Choroid plexus epithelial cell (primary cell): ENCODE data around the gene THOP1.

Source experiments
- DNase-seq: peaks from one replicate; pipeline ENCODE4 v3.0.0-alpha.2; 2010; ENCODE audit warnings: low read depth
- H3K4me3 ChIP-seq: 2 replicates; pipeline ENCODE4 v1.5.1; 2011; ENCODE audit warnings: low read depth, mild to moderate bottlenecking, control low read depth, low read length, moderate library complexity
- TF ChIP-seq, protein P1 (sequence below): conservative IDR thresholded peaks from 2 replicates; pipeline ENCODE4 v1.5.1; 2011; ENCODE audit warnings: low read depth, mild to moderate bottlenecking, control low read depth, inconsistent platforms, low read length, moderate library complexity

The THOP1 gene

DNA sequence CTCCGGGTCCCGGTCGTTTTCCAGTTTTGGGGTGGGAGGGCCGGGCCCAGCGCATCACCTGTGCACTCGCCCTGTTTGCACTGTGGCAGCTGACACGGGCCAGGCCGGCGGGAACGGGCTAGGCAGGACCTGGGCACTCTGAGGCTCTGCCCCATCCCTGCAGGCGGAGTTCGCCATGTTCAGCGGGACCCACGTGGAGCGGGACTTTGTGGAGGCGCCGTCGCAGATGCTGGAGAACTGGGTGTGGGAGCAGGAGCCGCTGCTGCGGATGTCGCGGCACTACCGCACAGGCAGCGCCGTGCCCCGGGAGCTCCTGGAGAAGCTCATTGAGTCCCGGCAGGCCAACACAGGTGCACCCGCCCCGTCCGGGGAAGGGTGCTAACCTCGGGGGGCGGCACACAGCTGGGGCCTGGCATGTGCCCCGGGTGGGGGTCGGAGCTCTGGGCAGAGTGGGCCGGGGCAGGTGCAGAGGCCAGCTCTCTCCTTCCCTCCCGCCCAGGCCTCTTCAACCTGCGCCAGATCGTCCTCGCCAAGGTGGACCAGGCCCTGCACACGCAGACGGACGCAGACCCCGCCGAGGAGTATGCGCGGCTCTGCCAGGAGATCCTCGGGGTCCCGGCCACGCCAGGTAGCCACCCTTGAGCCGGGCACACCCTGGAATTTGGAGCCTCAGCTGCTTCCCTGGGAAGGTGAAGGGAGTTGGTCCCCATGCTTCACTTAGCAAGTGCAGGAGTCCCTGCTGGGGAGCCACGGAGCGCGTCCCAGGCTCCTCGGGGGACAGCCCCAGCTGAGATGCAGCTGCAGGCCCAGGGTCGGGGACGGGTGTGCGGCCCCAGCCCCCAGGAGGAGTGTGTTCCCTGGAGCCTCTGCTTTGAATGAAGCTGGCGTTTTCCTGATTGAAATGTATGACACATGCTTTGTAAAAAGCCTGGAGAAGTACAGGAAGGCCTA, 25.1 kb downstream of the THOP1 start:
- TF ChIP-seq, protein P1, sequence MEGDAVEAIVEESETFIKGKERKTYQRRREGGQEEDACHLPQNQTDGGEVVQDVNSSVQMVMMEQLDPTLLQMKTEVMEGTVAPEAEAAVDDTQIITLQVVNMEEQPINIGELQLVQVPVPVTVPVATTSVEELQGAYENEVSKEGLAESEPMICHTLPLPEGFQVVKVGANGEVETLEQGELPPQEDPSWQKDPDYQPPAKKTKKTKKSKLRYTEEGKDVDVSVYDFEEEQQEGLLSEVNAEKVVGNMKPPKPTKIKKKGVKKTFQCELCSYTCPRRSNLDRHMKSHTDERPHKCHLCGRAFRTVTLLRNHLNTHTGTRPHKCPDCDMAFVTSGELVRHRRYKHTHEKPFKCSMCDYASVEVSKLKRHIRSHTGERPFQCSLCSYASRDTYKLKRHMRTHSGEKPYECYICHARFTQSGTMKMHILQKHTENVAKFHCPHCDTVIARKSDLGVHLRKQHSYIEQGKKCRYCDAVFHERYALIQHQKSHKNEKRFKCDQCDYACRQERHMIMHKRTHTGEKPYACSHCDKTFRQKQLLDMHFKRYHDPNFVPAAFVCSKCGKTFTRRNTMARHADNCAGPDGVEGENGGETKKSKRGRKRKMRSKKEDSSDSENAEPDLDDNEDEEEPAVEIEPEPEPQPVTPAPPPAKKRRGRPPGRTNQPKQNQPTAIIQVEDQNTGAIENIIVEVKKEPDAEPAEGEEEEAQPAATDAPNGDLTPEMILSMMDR, result no peak
- no peak for DNase-seq
- no peak overlapping the region for H3K4me3 ChIP-seq

DNA sequence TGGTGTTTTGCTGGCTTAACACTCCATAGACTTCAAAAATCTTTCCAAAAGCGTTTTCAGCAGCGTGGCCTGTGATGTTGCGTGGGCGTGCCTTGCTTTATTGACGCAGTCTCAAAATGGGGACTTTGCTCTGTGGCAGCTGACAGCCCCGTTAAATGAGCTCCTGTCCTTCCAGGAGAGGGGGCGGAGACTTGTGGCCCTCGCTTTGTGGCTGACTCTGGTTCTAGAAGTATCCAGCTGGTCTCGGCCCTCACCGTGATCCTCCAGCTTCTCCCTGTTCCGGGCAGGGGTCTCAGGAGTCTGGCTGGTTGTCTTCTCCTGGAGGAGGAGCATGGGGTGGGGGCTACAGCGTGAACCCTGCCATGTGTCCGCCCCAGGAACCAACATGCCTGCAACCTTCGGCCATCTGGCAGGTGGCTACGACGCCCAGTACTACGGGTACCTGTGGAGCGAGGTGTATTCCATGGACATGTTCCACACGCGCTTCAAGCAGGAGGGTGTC, 26.0 kb downstream of the THOP1 start:
- TF ChIP-seq, protein P1, result no peak
- no peak overlapping the region for H3K4me3 ChIP-seq
- DNase-seq, result no peak

DNA sequence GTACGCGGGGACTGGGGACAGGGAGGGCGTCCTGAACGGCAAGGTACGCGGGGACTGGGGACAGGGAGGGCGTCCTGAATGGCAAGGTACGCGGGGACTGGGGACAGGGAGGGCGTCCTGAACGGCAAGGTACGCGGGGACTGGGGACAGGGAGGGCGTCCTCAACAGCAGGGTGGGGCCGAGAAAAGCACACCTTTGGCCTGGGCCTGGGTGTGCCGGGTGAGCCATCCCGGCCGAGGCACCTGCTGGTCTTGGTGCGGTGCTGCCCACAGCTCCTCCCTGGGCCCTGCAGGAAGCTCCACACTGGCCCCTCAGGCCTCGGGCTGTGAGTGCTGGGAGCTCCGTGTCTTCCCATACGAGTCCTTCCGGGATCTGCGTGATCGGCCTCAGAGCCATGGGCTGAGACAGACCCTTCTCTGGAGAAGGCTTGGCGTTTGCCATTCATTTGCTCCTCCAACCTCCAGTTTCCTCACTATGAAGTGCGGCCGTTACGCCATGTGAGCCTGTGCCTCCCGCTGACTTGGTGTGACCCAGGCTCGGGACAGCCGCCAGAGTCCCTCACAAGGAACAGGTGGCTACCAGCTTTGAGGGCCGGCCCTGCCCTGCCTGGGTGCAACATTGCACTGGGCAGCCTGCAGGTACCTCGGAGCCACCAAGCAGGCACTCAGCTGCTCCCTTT, 26.6 kb downstream of the THOP1 start:
- TF ChIP-seq, protein P1, result no peak

DNA sequence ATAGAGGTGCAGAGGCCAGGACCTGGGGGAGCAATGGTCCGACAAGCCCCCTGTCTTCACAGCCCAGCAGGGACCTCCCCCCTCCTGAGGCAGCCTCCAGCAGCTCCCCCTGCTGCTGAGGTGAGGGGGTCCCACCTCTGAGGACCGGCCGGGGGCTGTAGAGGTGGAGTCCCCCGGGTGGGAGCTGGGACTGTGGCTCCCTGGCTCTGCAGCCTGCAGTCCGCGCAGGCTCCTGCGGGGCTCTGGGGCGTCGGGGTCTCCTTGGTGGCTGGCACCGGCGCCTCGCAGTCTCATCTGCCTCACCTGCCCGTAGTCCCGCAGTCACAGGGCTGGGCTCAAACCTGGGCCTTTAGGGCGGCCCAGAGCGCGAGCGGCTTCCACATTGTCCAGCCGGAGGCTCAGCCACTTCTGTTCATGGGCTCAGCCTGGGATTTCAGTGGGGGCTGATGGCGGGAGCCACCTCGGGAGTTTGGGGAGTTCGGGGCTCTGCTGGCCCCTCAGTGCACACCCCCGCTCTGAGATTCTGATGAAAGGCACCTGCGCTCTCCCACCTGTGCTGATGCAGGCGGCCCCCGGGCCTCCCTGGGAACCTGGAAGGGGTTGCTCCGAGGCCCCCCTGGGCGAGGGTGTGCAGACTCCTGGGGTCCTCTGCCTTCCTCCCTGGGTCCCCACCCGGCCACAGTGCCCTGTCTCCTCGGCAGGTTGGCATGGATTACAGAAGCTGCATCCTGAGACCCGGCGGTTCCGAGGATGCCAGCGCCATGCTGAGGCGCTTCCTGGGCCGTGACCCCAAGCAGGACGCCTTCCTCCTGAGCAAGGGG, 27.3 kb downstream of the THOP1 start:
- TF ChIP-seq, protein P1, result no peak
- no peak overlapping the region for H3K4me3 ChIP-seq
- DNase-seq, result no peak

More for the DNA sequence above, 26.6 kb downstream of the THOP1 start:
- no peak for DNase-seq
- no peak overlapping the region for H3K4me3 ChIP-seq

DNA sequence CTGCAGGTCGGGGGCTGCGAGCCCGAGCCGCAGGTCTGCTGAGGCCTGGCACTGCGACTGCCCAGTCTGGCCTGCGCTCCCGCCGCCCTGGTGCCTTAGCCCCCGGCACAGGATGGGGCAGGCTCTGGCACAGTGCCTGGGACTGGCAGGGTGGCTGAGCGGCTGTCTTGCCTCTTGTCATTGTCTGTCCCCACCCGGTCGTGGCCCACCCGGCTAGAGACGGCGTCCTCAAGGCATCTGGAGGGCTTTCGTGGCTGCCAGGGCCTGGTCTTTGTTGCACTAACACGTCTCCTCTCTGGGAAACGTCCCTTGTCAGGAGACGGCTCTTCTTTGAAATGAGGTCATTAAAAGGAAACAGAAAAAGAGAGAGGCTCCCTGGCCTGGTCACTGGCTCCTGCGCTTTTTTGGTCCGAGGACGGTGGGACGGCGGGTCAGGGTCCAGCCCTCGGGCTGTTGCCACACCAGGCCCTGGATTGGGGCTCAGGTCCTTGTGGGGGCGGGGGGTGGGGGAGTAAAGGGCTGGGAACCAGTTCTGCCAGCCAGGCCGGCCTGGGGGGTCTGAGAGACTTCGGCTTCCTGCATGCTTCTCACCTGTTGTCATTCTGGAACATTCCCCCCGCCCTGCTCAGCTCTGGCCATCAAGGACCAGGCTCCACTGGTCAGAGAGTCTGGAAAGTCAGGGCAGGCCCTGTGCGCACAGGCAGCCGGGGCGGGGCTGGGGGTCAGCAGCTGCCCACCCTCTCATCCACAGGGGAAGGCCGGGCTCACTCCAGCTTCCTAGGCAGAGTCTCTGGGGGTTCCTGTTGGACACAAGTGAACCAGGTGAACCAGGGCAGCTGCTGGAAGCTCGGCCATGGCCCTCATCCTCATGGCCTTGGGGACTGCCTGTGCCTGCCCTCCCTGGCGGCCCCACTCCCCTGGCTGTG, 28.2 kb downstream of the THOP1 start:
- TF ChIP-seq, protein P1, result no peak
- no peak overlapping the region for H3K4me3 ChIP-seq
- DNase-seq, result no peak

DNA sequence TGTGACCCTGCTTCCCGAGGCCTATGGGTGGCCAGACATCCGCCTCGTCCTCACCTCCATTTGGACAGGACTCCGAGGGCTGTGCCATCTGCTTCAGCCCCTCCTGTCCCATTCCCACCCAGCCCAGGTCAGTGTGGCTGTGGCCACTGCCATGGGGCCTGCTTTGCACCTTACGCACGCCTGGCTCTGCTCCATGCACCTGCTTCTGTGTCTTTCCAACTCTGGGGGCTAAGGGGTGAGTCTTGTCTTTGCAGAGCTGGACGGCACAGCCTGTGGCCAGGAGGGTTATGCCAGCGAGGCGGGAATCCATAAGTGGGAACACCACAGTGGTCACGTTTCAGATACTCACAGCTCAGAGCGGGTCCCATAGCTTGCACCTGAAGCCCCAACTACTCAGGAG, 29.1 kb downstream of the THOP1 start:
- no peak overlapping the region for H3K4me3 ChIP-seq
- no peak for DNase-seq
- TF ChIP-seq, protein P1, result no peak
